Pancreas (tissue), 10 donors: ENCODE measurements around the gene ESPNL. TPM values are rescaled to one million over a fixed set of nuclear protein-coding genes. Genes with fewer than 3 reads are reported as not detected.

ENCODE experiments used
- ATAC-seq, 4 donors: fragments of 200-7000 bp; cut with Tn5 transposase; one replicate each; pipeline versions ENCODE4 v1.8.0 to v1.9.1; 2020; ENCODE audit warnings: mild to moderate bottlenecking in 4 of 4, moderate library complexity in 4 of 4
- DNase-seq, 6 donors: peaks; one replicate each; pipeline ENCODE4 v3.0.0-alpha.2; 2020
- FAIRE-seq: peaks from 2 replicates; lab custom pipeline; 2012; peaks lifted over from hg19 to GRCh38; lab: Jason Lieb, UNC
- H3K27ac ChIP-seq, 4 donors: fragments of 200-600 bp; sonication (generic); 1 replicate in 3 of 4; 2 replicates in 1 of 4; pipeline versions ENCODE4 v1.5.0 to v1.8.0; 2020
- H3K27me3 ChIP-seq, 4 donors: fragments of 200-600 bp; one replicate each; pipeline ENCODE4 v1.8.0; 2021
- H3K36me3 ChIP-seq, 3 donors: fragments of 200-600 bp; sonication (generic) in 1 of 3; one replicate each; pipeline versions ENCODE4 v1.5.0 to v1.8.0; 2020 to 2021
- H3K4me1 ChIP-seq, 3 donors: fragments of 200-600 bp; one replicate each; pipeline ENCODE4 v1.8.0; 2021
- H3K4me3 ChIP-seq, 4 donors: fragments of 200-600 bp; sonication (generic) in 2 of 4; one replicate each; pipeline versions ENCODE4 v1.5.0 to v1.8.0; 2020 to 2021
- H3K9me3 ChIP-seq, 4 donors: fragments of 200-600 bp; one replicate each; pipeline ENCODE4 v1.8.0; 2021
- WGBS, 2 donors: extraction: QIAGEN DNeasy Blood & Tissue Kit; methylation state at CpG; one replicate each; pipeline ENCODE4 v1.1.7; 2013; 5-methylcytosine and 5-hydroxymethylcytosine counted together
- intact Hi-C, 3 donors: fragments of 100-400 bp; cut with DNase I; formaldehyde crosslinking; loops; one replicate each; pipeline versions ENCODE4 v1.11.1 to v1.14.2; 2022
- polyA plus RNA-seq, 2 donors: library from polyadenylated mRNA; stranded (reverse); fragments of 200-250 nt; gene quantifications; one replicate each; pipeline ENCODE4 v1.2.3, GENCODE V29; 2013
- total RNA-seq, 6 donors: library from RNA; stranded (reverse); fragmentation: NEBNext Ultra II Directional in 4 of 6; extraction: Animal tissue kit (Norgen Biotek cat#: 25700) in 4 of 6; gene quantifications; one replicate each; pipeline versions ENCODE4 v1.2.1 to v1.2.4, GENCODE V29; 2021 to 2023
- TF ChIP-seq, protein P1 (sequence below), 4 donors: fragments of 200-600 bp; sonication (generic) in 3 of 4; IDR thresholded peaks; one replicate each; pipeline versions ENCODE4 v1.5.0 to v1.8.0; 2021; ENCODE audit warnings: antibody characterized with exemption in 4 of 4
- donor health status: healthy with polysubstance abuse.
- donor health status: DM: no; HTN: no; CAD: no; lungs with moderate emphysema.
- donor health status: DM: no; HTN: no; CAD: no.
- donor health status: control.
- donor health status: control.
- donor health status: Bipolar disorder and iron deficiency.
- donor health status: DM: yes; HTN: yes; CAD: no.
- donor health status: DM: no; HTN: no; CAD: no.
- donor health status: DM: no; HTN: no; CAD: no.
- donor health status: DM: yes; HTN: yes; CAD: no.

The ESPNL gene
- total and polyA plus RNA-seq, 8 donors, result 0.05 to 0.72 (median 0.25) TPM; not detected in 1

DNA sequence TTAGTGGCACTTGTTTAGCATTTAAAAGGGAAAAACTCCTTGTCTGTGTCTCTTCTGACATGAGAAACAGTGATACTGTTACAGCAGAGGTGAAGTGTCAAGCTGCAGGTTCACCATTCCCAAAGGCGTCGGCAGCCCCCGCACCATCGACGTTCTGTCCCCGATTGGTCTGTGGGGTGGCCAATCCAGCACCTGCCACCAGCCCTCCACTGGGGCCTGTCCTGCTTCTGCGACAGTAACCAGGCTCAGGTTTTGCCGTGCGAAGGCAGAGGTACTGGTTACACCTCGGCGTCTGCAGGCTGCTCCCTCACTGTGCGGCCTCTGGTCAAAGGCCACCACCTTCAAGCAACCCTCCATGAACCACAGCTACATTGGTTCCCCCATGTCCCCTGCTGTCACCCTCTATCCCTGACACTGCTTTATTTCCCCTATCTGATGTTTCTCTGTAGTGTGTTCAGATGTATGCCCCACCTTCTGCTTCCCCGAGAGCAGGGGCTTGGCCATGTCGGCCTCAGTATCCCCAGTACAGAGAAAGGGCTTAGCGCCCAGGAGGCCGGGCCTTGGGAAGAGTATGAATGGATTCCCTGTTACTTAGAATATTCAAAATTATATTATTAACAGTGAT is 8.6 kb upstream of the ESPNL start:
- 96 to 98% methylated on average over 16 of the region's 16 CpGs for WGBS, 2 donors
- Histone ChIP-seq H3K4me1 (peaks cover 0 to 5% (median 5%) of the 10 kb centered on the region in 3 donors), H3K9me3 (no peaks in the 10 kb centered on the region), H3K36me3 (no peaks in the 10 kb centered on the region), H3K27ac (no peak overlapping the region), H3K4me3 (no peak overlapping the region), H3K27me3 (no peaks in the 10 kb centered on the region)
- DNase-seq (peak in 1 of 6 donors; percentile 4), FAIRE-seq (no peak), ATAC-seq (no peak)
- TF ChIP-seq, protein P1, sequence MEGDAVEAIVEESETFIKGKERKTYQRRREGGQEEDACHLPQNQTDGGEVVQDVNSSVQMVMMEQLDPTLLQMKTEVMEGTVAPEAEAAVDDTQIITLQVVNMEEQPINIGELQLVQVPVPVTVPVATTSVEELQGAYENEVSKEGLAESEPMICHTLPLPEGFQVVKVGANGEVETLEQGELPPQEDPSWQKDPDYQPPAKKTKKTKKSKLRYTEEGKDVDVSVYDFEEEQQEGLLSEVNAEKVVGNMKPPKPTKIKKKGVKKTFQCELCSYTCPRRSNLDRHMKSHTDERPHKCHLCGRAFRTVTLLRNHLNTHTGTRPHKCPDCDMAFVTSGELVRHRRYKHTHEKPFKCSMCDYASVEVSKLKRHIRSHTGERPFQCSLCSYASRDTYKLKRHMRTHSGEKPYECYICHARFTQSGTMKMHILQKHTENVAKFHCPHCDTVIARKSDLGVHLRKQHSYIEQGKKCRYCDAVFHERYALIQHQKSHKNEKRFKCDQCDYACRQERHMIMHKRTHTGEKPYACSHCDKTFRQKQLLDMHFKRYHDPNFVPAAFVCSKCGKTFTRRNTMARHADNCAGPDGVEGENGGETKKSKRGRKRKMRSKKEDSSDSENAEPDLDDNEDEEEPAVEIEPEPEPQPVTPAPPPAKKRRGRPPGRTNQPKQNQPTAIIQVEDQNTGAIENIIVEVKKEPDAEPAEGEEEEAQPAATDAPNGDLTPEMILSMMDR (IDR thresholded peaks at IDR 0.05), result no peak
- intact Hi-C loops, result no loop called here

DNA sequence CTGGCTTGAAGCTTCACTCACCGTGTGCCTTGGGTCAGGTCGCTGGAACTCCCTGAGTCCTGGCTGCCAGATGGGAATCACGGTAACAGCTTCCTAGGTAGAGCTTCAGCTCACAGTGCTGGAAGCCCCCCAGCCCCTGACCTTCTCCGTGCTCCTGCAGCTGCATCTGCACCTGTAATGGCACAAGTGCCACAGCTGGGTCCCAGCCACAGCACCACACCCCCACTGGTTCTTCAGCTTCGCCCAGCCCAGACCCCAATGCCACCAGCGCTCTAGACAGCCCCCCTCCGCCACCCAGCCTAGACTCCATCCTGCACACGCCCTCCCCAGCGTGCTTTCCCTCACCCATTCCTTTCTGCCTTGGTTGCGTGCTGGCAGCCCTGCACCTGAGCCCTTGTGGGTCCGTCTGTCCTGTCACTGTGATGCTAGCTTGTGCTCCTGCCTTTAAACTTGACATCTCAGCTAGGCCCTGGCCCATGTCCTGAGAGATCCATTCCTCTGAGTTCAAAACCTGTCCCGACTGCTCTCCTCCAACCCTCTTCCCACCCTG is 7.6 kb upstream of the ESPNL start:
- FAIRE-seq (no peak), ATAC-seq (no peak), DNase-seq (peak in 2 of 6 donors; percentile 7 to 55)
- no peaks in the 10 kb centered on the region for H3K27me3 ChIP-seq
- no peak overlapping the region for H3K27ac ChIP-seq
- H3K36me3 ChIP-seq, result no peaks in the 10 kb centered on the region
- WGBS, 2 donors, result 95 to 97% methylated on average over 12 of the region's 12 CpGs
- H3K4me3 ChIP-seq, result no peak overlapping the region
- H3K4me1 ChIP-seq, result peaks cover 0 to 5% (median 5%) of the 10 kb centered on the region in 3 donors
- intact Hi-C loops, result no loop called here
- H3K9me3 ChIP-seq, result no peaks in the 10 kb centered on the region
- TF ChIP-seq, protein P1 (IDR thresholded peaks at IDR 0.05), result no peak

DNA sequence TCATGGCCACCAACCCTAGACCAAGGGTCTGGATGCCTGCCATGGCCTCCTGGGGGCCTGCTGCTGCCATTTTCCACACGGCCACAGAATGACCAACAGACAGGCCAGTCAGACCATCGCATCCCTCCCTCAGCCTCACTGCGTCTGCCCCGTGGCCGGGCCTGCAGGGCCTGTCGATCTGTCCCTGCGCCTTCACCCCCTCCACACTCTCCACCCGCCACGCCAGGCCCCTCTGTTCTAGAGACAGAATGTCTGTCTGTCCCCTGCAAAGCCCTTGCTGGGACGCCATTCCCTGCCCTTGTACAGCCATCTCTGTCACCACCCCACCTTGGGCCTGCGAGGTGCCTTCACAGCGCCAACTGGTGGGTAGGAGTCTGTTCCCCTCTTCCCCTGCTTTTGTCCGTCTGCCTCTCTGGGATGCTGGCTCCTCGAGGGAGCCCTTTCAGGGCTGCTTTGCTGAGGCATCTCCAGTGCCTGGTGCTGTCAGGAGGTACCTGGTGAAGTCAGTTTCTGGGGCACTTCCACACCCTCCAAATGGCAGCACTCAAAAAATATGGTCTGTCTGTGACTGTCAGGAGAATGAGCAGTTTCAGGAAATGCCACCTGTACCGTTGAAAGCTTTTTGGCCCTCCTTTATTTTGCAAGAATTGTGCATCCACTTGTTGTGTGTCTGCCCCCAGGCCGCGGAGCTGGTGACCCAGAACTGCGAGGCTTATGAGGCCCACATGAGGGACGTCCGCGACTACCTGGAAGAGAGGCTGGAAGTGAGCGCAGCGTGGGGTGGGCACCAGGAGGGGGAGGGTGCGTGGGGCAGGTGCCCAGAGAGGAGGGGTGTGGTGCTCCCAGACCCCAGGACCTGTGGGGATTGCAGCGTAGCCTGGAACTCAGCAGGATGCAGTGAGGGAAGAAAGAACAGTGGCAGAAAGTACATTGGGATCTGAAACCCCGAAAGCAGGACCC is 6.7 kb upstream of the ESPNL start:
- Histone ChIP-seq H3K36me3 (no peaks in the 10 kb centered on the region), H3K27ac (no peak overlapping the region), H3K4me3 (no peak overlapping the region), H3K27me3 (no peaks in the 10 kb centered on the region), H3K9me3 (no peaks in the 10 kb centered on the region), H3K4me1 (peaks cover 0 to 5% (median 5%) of the 10 kb centered on the region in 3 donors)
- 92 to 94% methylated on average over 24 to 26 of the region's 26 CpGs for WGBS, 2 donors
- intact Hi-C loops, result no loop called here
- TF ChIP-seq, protein P1 (IDR thresholded peaks at IDR 0.05), result no peak
- ATAC-seq (no peak), FAIRE-seq (no peak), DNase-seq (peak in 2 of 6 donors; percentile 25 to 61)

DNA sequence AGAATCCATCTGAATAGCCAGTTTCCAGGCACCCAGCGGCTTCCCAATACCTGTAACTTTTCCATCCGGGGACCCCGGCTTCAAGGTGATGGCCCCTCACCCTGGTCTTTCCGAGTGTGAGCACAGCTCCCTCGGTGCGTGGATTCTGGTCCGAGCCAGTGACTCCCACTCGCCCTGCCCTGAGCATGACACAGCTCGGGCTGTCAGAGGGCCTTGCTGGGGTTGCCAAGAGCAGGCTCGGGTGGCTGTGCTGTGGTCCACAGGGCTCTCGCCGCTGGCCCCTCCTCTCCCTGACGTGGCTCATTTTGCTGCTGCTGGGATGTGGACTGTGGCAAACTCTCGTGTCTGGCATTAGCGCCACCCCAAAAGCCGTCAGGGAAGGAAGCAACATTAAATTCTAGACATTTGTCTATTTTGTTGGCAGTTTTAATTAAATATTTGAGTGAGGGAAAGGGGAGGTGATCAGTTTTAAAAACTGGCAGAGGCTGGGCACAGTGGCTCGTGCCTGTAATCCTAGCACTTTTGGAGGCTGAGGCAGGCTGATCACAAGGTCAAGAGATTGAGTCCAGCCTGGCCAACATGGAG is 5.6 kb upstream of the ESPNL start:
- no peaks in the 10 kb centered on the region for H3K9me3 ChIP-seq
- TF ChIP-seq, protein P1 (IDR thresholded peaks at IDR 0.05), result no peak
- FAIRE-seq, result no peak
- peaks cover 0 to 5% (median 5%) of the 10 kb centered on the region in 3 donors for H3K4me1 ChIP-seq
- intact Hi-C loops, result no loop called here
- DNase-seq, result peak in 1 of 6 donors; percentile 35
- H3K27me3 ChIP-seq, result no peaks in the 10 kb centered on the region
- WGBS, 2 donors, result 95 to 97% methylated on average over 17 of the region's 17 CpGs
- no peaks in the 10 kb centered on the region for H3K36me3 ChIP-seq
- H3K27ac ChIP-seq, result no peak overlapping the region
- H3K4me3 ChIP-seq, result no peak overlapping the region
- ATAC-seq, result no peak
